Umbilical cord (tissue), 2 donors: ENCODE results near the gene FIG4. TPM values are rescaled to one million over a fixed set of nuclear protein-coding genes. Genes with fewer than 3 reads are reported as not detected.
"Not testable (repeated sequence)": the region's sequence is repeated elsewhere in the genome, so short reads cannot be mapped to it uniquely, and the experiment has no call there.

Source experiments
- DNase-seq: peaks from one replicate; pipeline ENCODE4 v3.0.0-alpha.2; 2015; ENCODE audit warnings: low spot score
- total RNA-seq: library from RNA; depleted of rRNA; stranded (reverse); fragments of >200 nt; gene quantifications from one replicate; pipeline ENCODE4 v1.2.3, GENCODE V29; 2014; ENCODE audit warnings: low replicate concordance; ENCODE audit not compliant: insufficient read depth

Gene FIG4
- total RNA-seq, 1 donor from 2014 or later, result 25.8 TPM

DNA sequence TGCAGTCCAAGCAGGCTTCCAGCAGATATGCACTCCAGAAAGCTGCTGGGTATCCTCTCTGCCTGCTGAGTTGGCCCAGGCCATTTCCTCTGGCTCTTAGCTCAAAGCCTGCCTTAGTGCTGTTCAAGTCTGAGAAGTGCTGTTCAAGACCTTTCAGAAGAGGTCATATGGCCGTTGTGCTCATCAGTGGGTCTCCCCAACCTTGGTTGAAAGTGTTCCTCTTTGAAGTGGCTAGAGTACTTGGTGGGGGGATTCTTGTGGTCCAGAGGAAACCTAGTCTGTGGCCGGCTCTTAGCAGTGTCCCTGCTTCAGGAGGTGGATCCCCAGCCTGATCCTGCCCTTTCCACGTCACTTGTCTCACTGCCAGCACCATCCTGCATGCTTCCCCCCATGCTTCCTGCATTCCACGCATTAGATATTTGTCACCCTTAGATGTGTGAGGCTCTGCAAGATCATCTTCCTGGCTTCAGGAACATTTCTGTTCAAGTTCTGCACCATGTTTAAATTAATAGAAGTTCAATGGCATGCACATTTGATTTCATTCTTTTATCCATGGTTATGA lies 105.0 kb downstream of the FIG4 start:
- DNase-seq, result no peak

DNA sequence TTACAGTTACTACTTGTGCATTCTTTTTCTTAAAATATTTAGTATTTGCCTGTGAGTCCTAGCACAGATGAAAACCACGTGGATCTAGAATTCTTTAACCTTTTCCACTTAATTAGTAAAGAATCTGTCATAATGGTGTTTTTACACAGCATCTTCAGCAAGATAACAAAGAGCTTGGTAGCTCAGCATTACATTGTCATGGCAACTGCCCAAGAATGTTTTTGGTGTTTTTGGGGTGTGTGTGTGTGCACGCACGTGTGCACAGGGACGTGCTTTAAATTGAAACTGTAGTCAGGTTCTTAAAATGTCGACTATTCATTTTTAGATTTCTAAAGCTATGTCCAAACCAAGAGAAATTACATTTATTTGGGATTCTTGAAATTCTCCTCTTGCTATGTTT lies 108.0 kb downstream of the FIG4 start:
- DNase-seq, result no peak

DNA sequence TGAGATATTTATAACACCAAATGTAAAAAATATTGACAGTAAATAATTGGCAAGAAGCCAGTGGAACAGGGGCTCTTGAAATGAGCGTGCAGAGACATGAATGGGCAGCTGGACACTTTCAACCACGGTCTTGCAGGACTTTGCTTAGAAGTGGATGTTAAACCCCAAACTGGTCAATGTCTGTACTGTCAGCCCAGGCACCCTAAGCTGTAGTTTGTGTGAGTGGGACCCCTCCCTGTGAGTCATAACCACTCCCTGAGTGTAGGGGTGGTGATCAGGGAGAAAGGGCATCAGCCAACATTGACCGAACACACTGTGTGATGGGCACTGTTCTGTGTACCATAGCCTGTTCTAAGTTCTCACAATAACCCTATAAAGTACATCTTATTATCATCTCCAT lies 108.6 kb downstream of the FIG4 start:
- no peak for DNase-seq

DNA sequence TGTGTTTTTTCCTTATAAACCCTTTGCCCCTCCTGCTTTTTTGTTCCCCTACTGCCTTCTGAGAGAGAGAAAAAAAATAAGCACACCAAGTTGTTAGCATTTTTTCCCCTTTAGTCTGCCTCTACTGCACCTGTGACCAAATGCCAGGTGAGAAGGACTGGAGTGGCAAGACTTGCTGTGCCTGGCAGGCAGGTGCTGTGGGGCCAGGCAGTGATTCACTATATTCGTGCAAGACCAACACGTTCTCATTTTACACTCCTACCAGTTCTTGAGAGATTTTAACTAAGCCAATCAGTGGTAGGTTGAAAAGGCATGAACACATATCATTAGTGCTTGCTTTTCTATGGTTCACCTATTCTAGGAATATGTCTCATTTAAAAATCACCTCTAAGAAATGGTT lies 109.7 kb downstream of the FIG4 start:
- no peak for DNase-seq

GRCh38 chr6:109801794-109802193 lies 110.7 kb downstream of the FIG4 start:
- DNase-seq, result no peak

- no peak for DNase-seq
These were observed 112.9 kb downstream of the FIG4 start for GRCh38 chr6:109804020-109804419.

- DNase-seq, result no peak
These were observed 116.8 kb downstream of the FIG4 start for GRCh38 chr6:109807881-109808280.

- DNase-seq, result no peak
These were observed 117.7 kb downstream of the FIG4 start for GRCh38 chr6:109808837-109809236.

- DNase-seq, result no peak
These were observed 124.0 kb downstream of the FIG4 start for GRCh38 chr6:109815054-109815453.

GRCh38 chr6:109816452-109817374 lies 125.6 kb downstream of the FIG4 start:
- DNase-seq, result no peak

DNA sequence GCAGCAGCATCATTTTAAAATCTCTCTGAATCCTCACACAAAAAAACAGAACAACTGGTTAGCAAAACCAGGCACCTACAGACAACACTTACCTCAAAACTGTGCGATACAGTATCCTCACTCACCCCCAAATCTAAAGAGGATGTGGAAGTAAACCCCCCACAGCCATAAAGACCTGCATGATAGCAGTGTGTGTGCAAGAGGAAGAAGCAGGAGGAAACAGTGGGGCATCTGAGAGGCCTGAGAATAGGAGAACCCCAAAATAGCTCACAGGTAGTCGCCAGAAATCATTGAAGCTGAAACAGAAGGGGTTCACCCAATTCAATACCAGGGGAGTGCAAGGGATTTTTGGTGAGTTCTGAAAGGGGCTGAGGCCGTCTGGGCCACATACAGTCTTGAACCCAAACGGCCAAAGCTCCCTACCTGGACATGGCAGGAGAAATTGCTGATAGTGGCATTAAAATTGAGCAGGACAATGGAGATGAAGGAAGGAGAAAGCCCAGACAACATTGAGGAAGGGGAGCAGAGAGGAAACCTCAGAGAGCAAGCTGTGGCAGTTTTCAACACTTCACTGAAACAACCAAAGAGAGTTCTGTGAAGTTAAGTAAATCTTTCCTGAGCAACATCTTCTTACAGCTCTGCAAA lies 129.7 kb downstream of the FIG4 start:
- no peak for DNase-seq

- no peak for DNase-seq
These were observed 130.3 kb downstream of the FIG4 start for GRCh38 chr6:109821428-109821827.

GRCh38 chr6:109824105-109824504 lies 133.0 kb downstream of the FIG4 start:
- DNase-seq, result no peak

- no peak for DNase-seq
These were observed 135.5 kb downstream of the FIG4 start for GRCh38 chr6:109826551-109826950.

GRCh38 chr6:109831352-109831751 lies 140.3 kb downstream of the FIG4 start:
- DNase-seq, result not testable (repeated sequence)

DNA sequence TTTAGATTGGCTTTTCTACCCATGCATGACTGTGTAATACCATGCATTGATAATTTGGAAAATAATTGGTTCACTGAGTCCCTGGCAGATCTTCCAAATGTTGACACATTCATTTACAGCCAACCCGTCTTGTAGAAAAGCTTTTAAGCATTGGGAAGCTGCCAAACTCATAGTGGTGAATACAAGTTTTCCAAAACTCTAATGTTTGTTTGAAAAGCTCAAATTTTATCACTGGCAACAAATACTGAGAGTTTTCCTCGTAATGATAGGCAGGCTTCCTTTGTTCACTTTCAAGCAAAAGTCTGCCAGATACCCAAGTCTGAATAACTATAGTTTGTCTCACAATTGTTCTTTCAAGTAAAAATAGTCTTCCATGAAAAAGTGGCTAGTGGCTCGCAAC lies 143.0 kb downstream of the FIG4 start:
- DNase-seq, result no peak

GRCh38 chr6:109834595-109835437 lies 143.7 kb downstream of the FIG4 start:
- DNase-seq, result no peak

DNA sequence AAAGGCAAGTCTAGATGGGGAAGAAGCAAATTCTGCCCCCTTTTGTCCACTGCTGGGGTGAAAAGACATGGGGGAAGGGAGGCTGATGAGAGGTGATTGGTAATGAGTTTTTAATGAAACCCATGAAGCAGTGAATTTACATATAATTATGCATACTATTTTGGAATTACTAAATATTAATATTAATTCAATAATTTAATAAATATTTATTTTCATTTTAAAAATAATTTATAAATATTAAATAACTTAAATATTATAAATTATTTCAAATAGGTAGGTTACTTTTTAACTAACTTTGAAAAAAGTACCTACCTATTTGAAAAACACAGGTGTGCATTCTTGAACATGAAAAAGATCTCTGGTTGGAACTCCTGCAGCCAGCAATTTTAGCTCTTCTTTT lies 148.9 kb downstream of the FIG4 start:
- DNase-seq, result no peak

DNA sequence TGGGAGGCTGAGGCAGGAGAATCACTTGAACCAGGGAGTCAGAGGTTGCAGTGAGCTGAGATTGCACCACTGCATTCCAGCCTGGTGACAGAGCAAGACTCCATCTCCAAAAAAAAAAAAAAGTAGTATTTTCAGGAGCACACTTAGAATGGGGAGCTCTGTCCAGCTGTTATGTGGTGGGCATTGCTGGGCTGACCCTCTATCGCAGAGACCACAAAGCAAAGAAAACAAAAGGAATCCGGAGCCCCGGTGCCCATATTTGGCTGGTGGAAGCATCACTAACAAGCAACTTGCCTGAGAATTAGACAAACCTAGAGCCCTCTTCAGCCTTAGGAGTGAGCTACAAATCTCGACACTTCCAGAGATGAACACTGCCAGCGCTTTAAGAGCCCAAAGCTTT lies 149.7 kb downstream of the FIG4 start:
- no peak for DNase-seq

DNA sequence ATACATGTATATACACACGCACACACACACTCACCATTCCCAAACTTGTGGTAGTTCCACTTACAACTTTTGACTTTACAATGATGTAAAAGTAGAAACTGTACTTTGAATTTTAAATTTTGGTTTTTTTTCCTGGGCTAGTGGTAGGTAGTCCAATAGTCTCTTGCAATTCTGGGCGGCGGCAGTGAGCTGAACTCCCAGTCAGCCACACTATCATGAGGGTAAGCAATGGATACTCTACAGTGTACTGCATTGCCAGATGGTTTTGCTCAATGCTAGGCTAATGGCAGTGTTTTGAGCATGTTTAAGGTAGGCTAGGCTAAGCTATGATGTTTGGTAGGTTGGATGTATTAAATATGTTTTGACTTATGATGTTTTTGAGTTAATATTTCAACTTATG lies 150.8 kb downstream of the FIG4 start:
- no peak for DNase-seq

DNA sequence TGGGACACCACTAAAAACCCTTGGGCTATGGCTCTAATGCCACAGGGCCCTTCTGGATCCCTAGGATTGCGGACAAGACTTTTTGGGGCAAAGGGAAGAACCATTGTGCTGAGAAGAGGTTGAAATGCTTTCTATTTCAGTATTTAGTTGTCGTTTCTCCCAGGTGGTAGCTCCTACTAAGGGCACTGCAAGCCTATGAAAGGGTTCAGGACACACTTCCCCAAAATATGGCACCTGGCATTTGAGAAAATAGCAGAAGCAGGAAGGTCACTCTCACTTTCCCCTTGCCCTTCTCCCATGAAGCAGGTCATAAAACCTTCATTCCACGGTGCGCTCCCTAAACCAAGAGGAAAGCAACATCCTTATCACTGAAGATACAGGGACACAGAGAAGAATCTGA lies 161.6 kb downstream of the FIG4 start:
- no peak for DNase-seq

- no peak for DNase-seq
These were observed 162.3 kb downstream of the FIG4 start for GRCh38 chr6:109853426-109853825.
